ENCODE measurements around the gene CYBC1.

- TF ChIP-seq CTCF (IDR thresholded peaks at IDR 0.05), result no peak
- TF ChIP-seq POLR2A (IDR thresholded peaks at IDR 0.05), result no peak
These were observed 41.6 kb downstream of the CYBC1 start for GRCh38 chr17:82408938-82409318.

Measured in testis (tissue), 2 donors.